ENCODE measurements around the gene OR6S1.
A peak's percentile ranks its signal among the peaks of the same experiment; 100 is the strongest.

The OR6S1 gene

GRCh38 chr14:20641591-20641990, at the start of gene OR6S1:
Gene OR6S1, minus strand, starts transcription at chr14:20641691. Its CDS starts 0 bp downstream, at chr14:20641691.
- DNase-seq = no peak

- peak; percentile 59 for DNase-seq
Observed at GRCh38 chr14:20690848-20691640, 49.6 kb upstream of the OR6S1 start.

DNA sequence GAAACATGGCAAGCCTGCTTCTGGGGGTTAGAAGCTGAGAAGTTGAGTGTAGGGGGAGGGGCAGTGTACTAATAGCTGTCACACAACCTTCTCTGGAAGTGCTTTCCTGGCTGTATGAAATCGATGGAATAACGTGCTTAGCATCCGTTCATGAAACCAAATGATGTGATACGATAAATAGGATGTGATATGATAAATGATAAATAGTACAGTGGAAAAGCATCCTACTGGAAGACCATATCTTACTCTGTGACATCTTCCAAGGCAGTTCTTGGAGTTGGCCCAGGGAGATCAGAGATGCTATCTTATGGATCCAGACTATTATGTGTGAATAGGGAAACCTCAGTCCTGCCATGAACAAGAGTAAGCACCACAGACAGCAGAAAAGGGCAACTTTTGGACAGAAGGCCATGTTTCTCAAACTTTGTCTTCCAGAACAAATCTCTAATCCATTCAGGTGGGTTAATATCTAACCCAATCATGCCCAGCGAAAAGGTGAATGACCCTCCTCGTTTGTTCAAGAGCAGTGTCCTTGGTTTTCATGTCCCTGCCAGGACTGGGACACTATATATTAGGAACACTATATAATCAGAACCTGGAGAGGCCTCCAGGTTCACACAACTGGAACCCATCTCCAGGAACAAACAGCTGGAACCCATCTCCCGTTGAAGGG, 46.8 kb upstream of the OR6S1 start, which contains the start of gene ANG:
TSS of gene ANG (plus strand) at position 598 of the 673 bp plus-strand sequence. CDS start 4,801 bp downstream, outside the sequence.
- no peak for DNase-seq

GRCh38 chr14:20687362-20688166, 46.1 kb upstream of the OR6S1 start:
- DNase-seq = no peak

DNA sequence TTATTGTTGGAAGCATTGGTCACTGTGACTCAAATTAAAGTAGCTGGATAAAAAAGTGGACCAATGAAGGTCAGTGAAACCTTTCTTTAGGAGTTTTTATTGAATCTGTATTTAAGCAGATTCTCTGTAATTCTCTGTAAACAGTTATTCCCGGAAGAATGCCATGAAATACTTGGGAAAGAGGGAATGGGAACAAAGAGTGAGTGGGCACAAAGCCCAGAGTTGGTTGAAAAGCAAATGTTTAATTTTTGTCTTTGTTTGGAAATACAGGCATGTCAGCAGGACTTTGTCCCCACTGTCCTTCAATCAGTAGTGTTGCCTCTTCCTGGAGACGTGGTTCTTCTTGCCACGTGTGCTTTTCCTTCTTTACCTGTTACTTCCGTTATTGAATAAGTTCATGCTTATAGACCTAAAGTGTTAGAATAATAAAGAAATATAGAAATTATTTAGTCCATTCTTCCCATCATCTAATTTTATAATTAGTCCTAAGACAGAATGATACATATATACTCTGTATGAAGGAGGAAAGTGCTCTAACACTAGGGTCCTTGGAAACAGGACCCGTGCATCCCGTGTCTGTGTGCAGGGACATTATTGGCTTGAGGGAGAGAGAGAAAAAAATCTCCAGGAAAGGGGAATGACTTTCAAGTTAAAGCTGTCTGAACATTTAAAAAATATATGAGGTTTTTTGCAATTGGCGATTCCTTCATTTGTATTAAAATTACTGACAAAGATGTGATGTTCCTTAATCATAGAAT, 45.1 kb upstream of the OR6S1 start:
- no peak for DNase-seq

DNA sequence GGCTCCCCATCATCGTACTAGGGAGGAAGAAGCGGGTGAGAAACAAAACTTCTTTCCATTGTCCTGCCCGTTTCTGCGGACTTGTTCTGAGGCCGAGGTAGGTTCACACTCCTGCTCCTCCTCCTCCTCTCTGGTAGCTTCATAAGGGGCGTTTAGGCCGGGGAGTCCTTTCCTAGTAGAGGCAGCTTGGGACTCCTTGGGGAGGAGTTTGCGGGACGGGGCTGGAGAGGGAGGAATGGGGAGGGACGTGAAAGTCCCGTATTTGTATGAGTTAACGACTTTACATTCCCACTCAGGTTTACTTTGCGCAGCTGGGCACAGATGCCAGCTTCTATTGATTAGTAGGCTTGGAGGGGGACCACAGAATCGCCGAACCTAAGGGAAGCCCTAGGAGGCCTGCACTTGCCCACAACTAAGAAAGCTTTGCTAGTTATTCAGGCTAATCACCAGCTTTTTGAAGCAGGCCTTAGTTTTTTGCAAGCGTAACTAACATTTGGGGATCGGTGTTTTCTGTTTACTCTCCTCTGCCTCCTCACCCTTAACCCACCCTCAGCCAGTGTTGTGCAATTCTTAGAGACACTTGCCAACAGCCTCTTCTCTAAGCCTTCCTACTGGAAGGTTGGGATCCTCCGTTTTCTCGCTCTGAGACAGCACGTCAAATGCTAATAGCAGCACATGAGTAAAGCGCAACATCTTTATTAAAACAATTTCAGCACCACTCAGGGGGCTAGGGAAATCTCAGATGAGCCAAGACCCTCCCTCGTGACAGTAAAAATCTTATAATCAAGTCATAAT, 43.4 kb upstream of the OR6S1 start:
- no peak for DNase-seq

DNA sequence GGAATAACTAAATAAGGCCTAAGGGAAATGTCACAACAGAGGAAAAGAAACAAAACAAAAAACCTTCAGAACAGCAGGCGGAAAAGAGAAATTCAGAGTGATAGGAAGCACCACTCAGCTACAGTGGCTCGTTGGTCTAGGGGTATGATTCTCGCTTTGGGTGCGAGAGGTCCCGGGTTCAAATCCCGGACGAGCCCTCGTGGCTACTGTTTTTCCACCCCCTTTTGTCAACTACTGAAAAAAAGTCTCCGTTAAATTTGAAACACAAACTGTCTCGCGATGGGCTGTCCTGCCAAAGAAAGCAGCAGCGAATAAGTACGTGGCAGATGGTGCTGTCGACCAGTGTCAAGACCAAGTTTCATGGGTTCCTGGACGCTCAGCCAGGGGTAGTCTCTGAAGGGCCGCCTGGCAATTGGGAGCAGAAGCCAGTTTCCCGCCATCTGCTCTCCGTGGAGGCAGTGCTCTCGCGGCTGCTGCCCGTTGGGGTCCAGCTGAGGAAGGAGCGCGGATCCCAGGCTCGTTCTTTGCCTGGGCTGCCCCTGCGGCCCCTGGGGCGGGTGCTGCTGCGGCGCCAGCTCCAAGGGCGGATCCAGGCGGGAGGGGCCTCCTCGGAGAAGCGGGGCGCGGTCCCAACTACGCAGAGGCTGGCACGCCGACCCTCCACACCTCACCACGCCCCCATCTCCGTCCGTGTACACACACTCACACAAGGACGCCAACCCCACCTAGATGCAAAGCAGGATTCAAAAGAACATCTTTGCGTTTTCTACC, 42.6 kb upstream of the OR6S1 start, which contains the start of gene RNASE4:
TSS of gene RNASE4 (plus strand) at position 670 of the 771 bp plus-strand sequence. CDS start 14,812 bp downstream, outside the sequence.
- peak; percentile 95 for DNase-seq

- DNase-seq = peak; percentile 91
Observed at GRCh38 chr14:20683125-20683890, 41.8 kb upstream of the OR6S1 start.

DNA sequence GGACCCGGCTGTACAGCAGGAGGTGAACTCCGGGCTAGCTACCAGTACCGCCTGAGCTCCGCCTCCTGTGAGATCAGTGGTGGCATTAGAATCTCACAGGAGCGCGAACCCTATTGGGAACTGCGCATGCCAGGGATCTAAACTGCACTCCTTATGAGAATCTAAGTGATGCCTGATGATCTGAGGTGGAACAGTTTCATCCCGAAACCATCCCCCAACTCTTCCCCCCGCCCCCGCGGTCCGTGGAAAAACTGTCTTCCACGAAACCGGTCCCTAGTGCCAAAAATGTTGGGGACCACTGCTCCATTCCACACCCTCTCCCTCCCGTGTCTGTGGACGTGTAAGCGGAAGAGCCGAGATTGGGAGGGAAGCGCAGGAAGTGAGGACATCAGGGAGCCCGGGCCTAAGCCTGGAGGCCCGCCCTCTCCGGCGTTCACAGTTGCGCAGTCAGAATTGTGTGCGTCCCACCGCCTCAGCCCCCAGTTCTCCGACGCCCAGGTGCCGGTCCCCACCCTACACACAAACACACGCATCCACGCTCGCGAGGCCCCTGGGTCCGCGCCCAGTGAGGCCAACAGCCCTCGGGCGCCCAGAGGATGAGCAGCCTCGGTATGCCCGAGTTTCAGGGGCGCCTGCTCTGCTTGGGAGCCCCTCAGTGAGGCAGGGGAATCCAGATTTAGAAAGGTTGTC, 41.1 kb upstream of the OR6S1 start:
- peak; percentile 90 for DNase-seq

DNA sequence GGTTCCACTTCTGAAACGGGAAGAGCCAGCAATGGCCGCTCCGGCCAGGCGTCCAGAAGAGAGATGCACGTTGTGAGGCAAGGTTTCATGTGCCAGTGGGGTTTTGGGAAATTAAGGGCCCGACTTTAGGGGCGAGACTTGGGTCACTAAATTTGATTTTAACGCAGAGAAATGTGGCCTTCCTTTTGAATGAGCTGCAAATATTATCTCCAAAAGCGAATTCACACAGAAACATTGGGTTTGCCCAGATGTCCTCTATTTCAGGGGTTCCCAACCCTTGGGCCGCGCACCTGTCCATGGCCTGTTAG, 40.6 kb upstream of the OR6S1 start:
- no peak for DNase-seq

- peak; percentile 98 for DNase-seq
Observed at GRCh38 chr14:20681348-20682126, 40.0 kb upstream of the OR6S1 start.

GRCh38 chr14:20680843-20681347, 39.4 kb upstream of the OR6S1 start:
- DNase-seq = no peak

DNA sequence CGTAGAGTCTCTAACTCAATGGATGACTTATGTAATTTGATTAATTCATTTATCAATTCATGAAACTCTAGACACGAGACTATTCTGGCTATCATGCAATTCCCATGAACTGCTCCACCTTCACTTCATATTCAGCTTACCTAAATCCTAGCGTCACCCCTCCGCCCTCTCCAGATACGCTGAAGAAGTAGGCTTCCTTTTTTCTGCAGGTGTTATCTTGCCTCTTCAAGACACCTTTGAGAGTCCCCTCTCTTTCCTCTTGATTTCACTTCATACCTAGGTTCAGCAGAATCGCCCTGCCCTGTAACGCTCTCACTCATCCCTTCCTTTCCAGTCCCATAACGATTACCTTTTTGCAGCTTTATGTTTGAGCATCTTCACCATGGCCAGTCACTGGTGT, 38.9 kb upstream of the OR6S1 start:
- no peak for DNase-seq

- DNase-seq = no peak
Observed at GRCh38 chr14:20679907-20680306, 38.4 kb upstream of the OR6S1 start.

DNA sequence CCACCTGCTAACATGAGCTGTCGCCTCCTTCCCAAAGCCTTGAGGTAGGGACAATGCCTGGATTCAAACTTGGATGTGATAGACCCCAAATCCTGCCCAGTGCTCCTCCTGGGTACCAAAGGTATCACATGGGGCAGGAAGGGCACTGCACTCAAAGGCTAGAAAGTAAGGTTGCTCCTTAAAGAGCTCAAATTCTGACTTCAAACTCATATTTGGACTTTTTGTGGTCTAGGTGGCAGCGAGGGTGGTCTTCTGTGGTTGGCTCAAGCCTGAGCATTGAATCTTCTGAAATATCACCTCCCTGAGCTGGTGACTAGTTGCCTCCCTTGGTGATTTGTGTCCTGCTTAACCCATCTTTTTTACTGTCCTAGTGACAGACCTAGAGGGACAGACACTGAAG, 34.6 kb upstream of the OR6S1 start:
- no peak for DNase-seq

- DNase-seq = no peak
Observed at GRCh38 chr14:20675669-20676068, 34.2 kb upstream of the OR6S1 start.

DNA sequence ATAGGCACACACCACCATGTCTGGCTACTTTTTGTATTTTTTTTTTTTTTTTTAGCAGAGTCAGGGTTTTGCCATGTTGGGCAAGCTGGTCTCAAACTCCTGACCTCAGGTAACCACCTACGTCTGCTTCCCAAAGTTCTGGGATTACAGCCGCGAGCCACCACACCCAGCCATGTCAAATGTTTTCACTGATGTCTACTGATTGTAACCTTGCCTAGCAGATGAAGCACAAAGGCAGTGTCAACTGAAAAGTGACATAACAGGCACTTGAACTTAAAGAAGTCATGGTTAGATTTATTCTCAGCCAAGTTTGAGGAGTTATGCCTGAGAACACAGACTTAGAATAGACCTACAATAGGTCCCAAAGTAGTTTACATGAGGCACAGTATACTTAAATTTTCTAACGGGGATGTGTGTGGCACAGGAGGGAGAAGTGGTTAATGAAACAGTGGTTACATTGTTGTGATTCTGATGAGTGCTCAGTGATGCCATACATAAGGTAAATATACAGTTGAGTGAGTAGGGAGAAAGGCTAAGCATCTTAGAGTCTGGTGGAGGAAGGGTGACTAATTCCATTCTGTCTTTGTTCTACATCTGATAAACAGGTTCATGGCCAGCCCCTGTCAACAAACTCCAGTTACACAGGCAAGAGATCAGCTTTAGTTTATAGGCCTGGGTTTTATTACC, 30.2 kb upstream of the OR6S1 start:
- no peak for DNase-seq

DNA sequence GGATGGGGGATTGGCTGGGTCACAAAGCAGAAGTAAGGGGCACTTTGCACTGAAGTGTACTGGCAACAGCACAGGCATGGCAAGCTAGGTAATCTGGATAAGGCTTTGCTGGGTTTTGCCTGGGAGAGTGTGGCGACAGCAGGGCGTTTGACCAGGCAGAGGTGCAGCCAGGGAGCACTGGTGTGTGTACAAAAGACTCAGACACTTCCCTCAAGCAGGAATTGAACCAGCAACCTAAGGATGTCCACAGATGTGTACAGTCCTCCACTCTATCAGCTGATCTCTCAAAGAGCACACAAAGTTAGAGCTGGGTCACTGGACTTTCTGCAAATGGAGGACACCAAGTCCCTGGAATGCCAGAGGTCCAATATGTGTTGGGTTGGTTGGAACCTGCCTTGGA, 27.5 kb upstream of the OR6S1 start:
- DNase-seq = no peak

Data from activated CD8-positive, alpha-beta memory T cell treated with anti-CD3 and anti-CD28 coated beads for 24 hours (primary cell).